Heart left ventricle (tissue), 16 donors: ENCODE data around the gene GPLD1. TPM values are rescaled to one million over a fixed set of nuclear protein-coding genes. Genes with fewer than 3 reads are reported as not detected.

Source experiments
- ATAC-seq, 4 donors: fragments of 200-7000 bp; cut with Tn5 transposase; one replicate each; pipeline ENCODE4 v1.9.1; 2020 to 2022; ENCODE audit warnings: moderate library complexity in 4 of 4, mild to moderate bottlenecking in 3 of 4, moderate number of reproducible peaks in 1 of 4
- DNase-seq, 5 donors: peaks; one replicate each; pipeline ENCODE4 v3.0.0-alpha.2; 2020
- H3K27ac ChIP-seq, 12 donors: fragments of 200-600 bp; sonication (generic) in 4 of 12; one replicate each; pipeline versions ENCODE4 v1.5.0 to v1.8.0; 2016 to 2022; ENCODE audit warnings: mild to moderate bottlenecking in 2 of 12
- H3K27me3 ChIP-seq, 9 donors: fragments of 200-600 bp; sonication (generic) in 2 of 9; one replicate each; pipeline versions ENCODE4 v1.5.1 to v1.8.0; 2016 to 2022; ENCODE audit warnings: mild to moderate bottlenecking in 3 of 9
- H3K36me3 ChIP-seq, 9 donors: fragments of 200-600 bp; sonication (generic) in 2 of 9; one replicate each; pipeline versions ENCODE4 v1.5.0 to v1.8.0; 2018 to 2022; ENCODE audit warnings: mild to moderate bottlenecking in 2 of 9
- H3K4me1 ChIP-seq, 12 donors: fragments of 200-600 bp; sonication (generic) in 4 of 12; one replicate each; pipeline versions ENCODE4 v1.5.0 to v1.8.0; 2016 to 2022; ENCODE audit warnings: mild to moderate bottlenecking in 3 of 12
- H3K4me3 ChIP-seq, 12 donors: fragments of 200-600 bp; sonication (generic) in 4 of 12; one replicate each; pipeline versions ENCODE4 v1.5.0 to v1.8.0; 2017 to 2022; ENCODE audit warnings: mild to moderate bottlenecking in 9 of 12, moderate library complexity in 4 of 12
- H3K9me3 ChIP-seq, 12 donors: fragments of 200-600 bp; sonication (generic) in 4 of 12; one replicate each; pipeline versions ENCODE4 v1.5.0 to v1.8.0; 2016 to 2022; ENCODE audit warnings: mild to moderate bottlenecking in 1 of 12
- POLR2A ChIP-seq, 2 donors: fragments of 450-650 bp; IDR thresholded peaks; one replicate each; pipeline ENCODE4 v1.6.1; 2017; ENCODE audit warnings: antibody characterized with exemption in 2 of 2, mild to moderate bottlenecking in 2 of 2, moderate library complexity in 2 of 2
- WGBS, 4 donors: extraction: QIAGEN DNeasy Blood & Tissue Kit in 2 of 4; methylation state at CpG; one replicate each; pipeline versions ENCODE4 v1.1.5 to v1.1.7; 2013 to 2018; 5-methylcytosine and 5-hydroxymethylcytosine counted together
- intact Hi-C, 10 donors: fragments of 100-400 bp; cut with DNase I; formaldehyde crosslinking; loops; one replicate each; pipeline versions ENCODE4 v1.11.1 to v1.14.2; 2022
- polyA plus RNA-seq, 2 donors: library from polyadenylated mRNA; stranded (reverse); fragments of 200-250 nt; gene quantifications; one replicate each; pipeline ENCODE4 v1.2.3, GENCODE V29; 2013
- total RNA-seq, 9 donors: library from RNA; depleted of rRNA in 2 of 9; stranded (reverse); fragments of >200 nt in 2 of 9; fragmentation: NEBNext Ultra II Directional in 3 of 9; extraction: Animal tissue kit (Norgen Biotek cat#: 25700) in 3 of 9; gene quantifications; one replicate each; pipeline versions ENCODE4 v1.1.0 to v1.2.4, GENCODE V29; 2016 to 2023
- TF ChIP-seq, protein P1 (sequence below), 12 donors: fragments of 200-600 bp; sonication (generic) in 4 of 12; IDR thresholded peaks; one replicate each; pipeline versions ENCODE4 v1.5.0 to v1.8.0; 2018 to 2022; ENCODE audit warnings: antibody characterized with exemption in 12 of 12, mild to moderate bottlenecking in 5 of 12
- donor health status: ischemic (EF 13 %, LVEDD 7.1; RV severe dilation, severe dysfunction).
- donor health status: healthy with polysubstance abuse.
- donor health status: DM: no; HTN: yes; CAD: no.
- donor health status: DM: no; HTN: no; CAD: no.
- donor health status: ischemic (EF 25% LVEDD 6.9; RV normal size, moderate dysfunction).
- donor health status: ischemic (EF 25% LVEDD 5.7; RV mildly dilated, moderate dysfunction).
- donor health status: healthy.
- donor health status: DM: yes; HTN: yes; CAD: no.
- donor health status: ischemic (EF 35%, LVEDD 5.7; RV mildly dilated, moderate dysfunction).
- donor health status: nonischemic (EF 11% LVEDD 7.7; RV severe dilation, severe dysfunction).
- donor health status: DM: yes; HTN: yes; CAD: no.
- donor health status: PGD.
- donor health status: ischemic (EF 29% LVEDD 5.4; RV normal size, mild dysfunction).
- donor health status: nonischemic (EF 23%, LVEDD 6.1; RV moderate dilation, normal function).

The GPLD1 gene
- total and polyA plus RNA-seq, 11 donors, result 0.18 to 0.99 (median 0.81) TPM

- H3K4me3 ChIP-seq, result no peak overlapping the region
- intact Hi-C loops, result no loop called here
- no peaks in the 10 kb centered on the region for H3K9me3 ChIP-seq
- H3K4me1 ChIP-seq, result no peaks in the 10 kb centered on the region
- TF ChIP-seq POLR2A (IDR thresholded peaks at IDR 0.05), result no peak
- no peaks in the 10 kb centered on the region for H3K27me3 ChIP-seq
- ATAC-seq (no peak), DNase-seq (no peak)
- H3K36me3 ChIP-seq, result no peaks in the 10 kb centered on the region
- H3K27ac ChIP-seq, result no peak overlapping the region
These were observed 17.2 kb downstream of the GPLD1 start for GRCh38 chr6:24472181-24472580.

DNA sequence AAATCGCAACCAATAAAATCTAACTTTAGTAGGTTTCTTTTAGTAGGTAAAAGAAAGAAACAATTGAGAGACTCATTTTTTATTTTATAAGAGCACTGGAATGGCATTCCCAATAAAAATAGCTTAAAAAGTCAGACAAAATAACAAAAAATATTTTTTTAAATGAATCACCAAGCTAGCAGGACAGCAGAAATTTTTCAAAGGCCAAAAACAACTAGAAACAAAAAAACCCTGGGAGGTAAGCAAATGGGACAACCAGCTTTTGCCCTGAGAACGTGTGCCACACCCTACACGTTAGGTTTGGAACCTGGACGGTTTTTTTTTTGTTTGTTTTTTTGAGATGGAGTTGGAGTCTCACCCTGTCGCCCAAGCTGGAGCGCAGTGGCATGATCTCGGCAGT is 19.6 kb downstream of the GPLD1 start:
- no peak for DNase-seq
- TF ChIP-seq, protein P1, sequence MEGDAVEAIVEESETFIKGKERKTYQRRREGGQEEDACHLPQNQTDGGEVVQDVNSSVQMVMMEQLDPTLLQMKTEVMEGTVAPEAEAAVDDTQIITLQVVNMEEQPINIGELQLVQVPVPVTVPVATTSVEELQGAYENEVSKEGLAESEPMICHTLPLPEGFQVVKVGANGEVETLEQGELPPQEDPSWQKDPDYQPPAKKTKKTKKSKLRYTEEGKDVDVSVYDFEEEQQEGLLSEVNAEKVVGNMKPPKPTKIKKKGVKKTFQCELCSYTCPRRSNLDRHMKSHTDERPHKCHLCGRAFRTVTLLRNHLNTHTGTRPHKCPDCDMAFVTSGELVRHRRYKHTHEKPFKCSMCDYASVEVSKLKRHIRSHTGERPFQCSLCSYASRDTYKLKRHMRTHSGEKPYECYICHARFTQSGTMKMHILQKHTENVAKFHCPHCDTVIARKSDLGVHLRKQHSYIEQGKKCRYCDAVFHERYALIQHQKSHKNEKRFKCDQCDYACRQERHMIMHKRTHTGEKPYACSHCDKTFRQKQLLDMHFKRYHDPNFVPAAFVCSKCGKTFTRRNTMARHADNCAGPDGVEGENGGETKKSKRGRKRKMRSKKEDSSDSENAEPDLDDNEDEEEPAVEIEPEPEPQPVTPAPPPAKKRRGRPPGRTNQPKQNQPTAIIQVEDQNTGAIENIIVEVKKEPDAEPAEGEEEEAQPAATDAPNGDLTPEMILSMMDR (IDR thresholded peaks at IDR 0.05), result no peak
- no peak for TF ChIP-seq POLR2A (IDR thresholded peaks at IDR 0.05)
- WGBS, 4 donors, result 90 to 92% (median 91%) methylated on average over 7 of the region's 7 CpGs
- Histone ChIP-seq H3K27me3 (no peaks in the 10 kb centered on the region), H3K4me1 (no peaks in the 10 kb centered on the region), H3K36me3 (no peaks in the 10 kb centered on the region), H3K4me3 (no peak overlapping the region), H3K9me3 (no peaks in the 10 kb centered on the region), H3K27ac (no peak overlapping the region)
- ATAC-seq, result no peak
- intact Hi-C loops, result no loop called here

DNA sequence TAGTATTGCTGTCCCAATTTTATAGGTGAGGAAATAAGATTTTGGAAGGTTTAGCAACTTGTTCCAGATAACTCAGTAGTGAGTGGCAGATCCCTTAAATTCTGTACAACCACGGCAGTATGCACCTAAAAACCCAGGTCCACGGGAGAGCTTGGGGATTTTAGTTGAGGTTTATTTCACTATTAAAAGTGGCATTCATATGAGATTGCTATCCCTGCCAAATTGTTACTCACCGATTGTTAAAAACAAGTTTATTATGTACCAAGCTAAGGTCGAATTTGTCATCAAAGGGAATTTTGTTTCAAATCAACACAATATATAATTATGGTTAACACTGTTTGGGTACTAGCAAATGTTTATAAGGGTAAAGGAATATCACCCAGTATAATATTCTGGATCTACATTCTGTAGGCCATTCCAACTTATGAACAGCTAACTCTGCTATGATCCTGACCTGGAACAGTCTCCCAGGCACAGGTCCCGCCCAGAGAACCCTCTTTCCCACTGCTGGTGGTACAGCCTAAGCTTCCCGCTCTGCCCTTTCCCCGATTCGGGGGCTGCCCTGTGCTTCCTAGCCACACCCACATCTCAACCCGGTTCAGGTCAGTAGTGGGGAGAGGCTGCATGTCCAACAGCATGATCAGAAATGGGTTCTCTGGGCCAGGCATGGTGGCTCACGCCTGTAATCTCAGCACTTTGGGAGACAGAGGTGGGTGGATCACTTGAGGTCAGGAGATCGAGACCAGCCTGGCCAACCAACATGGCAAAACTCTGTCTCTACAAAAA is 24.9 kb downstream of the GPLD1 start:
- no peaks in the 10 kb centered on the region for H3K36me3 ChIP-seq
- intact Hi-C loops, result no loop called here
- DNase-seq (no peak), ATAC-seq (no peak)
- no peaks in the 10 kb centered on the region for H3K9me3 ChIP-seq
- no peak for TF ChIP-seq POLR2A (IDR thresholded peaks at IDR 0.05)
- TF ChIP-seq, protein P1 (IDR thresholded peaks at IDR 0.05), result no peak
- no peak overlapping the region for H3K4me3 ChIP-seq
- H3K4me1 ChIP-seq, result no peaks in the 10 kb centered on the region
- H3K27ac ChIP-seq, result no peak overlapping the region
- H3K27me3 ChIP-seq, result no peaks in the 10 kb centered on the region
- 80 to 90% (median 87%) methylated on average over 11 of the region's 11 CpGs for WGBS, 4 donors

DNA sequence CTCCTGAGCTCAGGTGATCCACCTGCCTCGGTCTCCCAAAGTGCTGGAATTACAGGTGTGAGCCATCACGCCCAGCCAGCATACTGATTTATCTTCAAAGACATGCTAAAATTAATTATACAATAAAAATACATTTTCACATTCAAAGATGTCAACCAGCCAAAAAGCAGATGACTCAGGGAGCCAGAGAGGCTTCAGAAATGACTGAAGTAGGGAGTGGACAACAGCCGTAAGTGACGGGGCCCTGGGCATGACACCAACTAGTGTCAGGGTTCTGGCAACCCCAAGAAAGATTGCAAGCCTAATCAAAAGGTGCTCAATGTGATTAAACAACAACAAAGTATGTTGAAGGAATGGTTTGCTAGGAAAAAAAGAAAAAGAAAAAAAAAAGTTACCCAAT is 28.4 kb downstream of the GPLD1 start:
- H3K36me3 ChIP-seq, result no peaks in the 10 kb centered on the region
- DNase-seq (no peak), ATAC-seq (no peak)
- WGBS, 4 donors, result 88 to 95% (median 92%) methylated on average over 4 of the region's 4 CpGs
- intact Hi-C loops, result no loop called here
- H3K9me3 ChIP-seq, result no peaks in the 10 kb centered on the region
- no peak overlapping the region for H3K27ac ChIP-seq
- H3K4me1 ChIP-seq, result no peaks in the 10 kb centered on the region
- no peaks in the 10 kb centered on the region for H3K27me3 ChIP-seq
- TF ChIP-seq, protein P1 (IDR thresholded peaks at IDR 0.05), result no peak
- no peak for TF ChIP-seq POLR2A (IDR thresholded peaks at IDR 0.05)
- H3K4me3 ChIP-seq, result no peak overlapping the region

DNA sequence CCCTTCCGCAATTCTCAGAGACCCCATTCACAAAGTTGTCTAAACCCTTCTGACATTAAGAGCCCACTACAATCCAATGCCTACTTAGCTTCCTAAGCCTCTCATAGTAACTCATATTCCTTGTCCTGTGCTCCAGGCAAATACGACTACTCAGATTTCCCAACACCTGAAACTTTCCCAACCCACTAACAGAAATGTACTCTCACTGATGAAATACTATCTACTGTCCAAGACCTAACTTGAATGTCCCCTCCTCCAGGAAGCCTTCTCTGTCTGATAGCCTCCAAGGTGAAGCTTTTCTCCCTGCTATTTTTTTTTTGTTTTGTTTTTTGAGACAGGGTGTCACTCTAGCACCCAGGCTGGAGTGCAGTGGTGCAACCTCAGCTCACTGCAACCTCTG is 30.4 kb downstream of the GPLD1 start:
- Histone ChIP-seq H3K27ac (no peak overlapping the region), H3K36me3 (no peaks in the 10 kb centered on the region), H3K27me3 (no peaks in the 10 kb centered on the region), H3K9me3 (no peaks in the 10 kb centered on the region), H3K4me1 (no peaks in the 10 kb centered on the region), H3K4me3 (no peak overlapping the region)
- intact Hi-C loops, result no loop called here
- no peak for ATAC-seq
- 89 to 94% (median 91%) methylated on average over 2 of the region's 2 CpGs for WGBS, 4 donors
- DNase-seq, result no peak
- no peak for TF ChIP-seq POLR2A (IDR thresholded peaks at IDR 0.05)
- TF ChIP-seq, protein P1 (IDR thresholded peaks at IDR 0.05), result no peak
